B cell (primary cell): Measurements from ENCODE around the gene ITSN1.

ENCODE experiments used
- EZH2 ChIP-seq: IDR thresholded peaks from 2 replicates; pipeline ENCODE4 v1.6.1; 2012; ENCODE audit warnings: borderline replicate concordance, low read depth, mild to moderate bottlenecking, moderate library complexity, low read length; ENCODE audit not compliant: insufficient read depth, poor library complexity, severe bottlenecking
- TF ChIP-seq, protein P1 (sequence below): fragments of 200-600 bp; IDR thresholded peaks from one replicate; pipeline ENCODE4 v1.8.0; 2022; ENCODE audit warnings: antibody characterized with exemption, mild to moderate bottlenecking

DNA sequence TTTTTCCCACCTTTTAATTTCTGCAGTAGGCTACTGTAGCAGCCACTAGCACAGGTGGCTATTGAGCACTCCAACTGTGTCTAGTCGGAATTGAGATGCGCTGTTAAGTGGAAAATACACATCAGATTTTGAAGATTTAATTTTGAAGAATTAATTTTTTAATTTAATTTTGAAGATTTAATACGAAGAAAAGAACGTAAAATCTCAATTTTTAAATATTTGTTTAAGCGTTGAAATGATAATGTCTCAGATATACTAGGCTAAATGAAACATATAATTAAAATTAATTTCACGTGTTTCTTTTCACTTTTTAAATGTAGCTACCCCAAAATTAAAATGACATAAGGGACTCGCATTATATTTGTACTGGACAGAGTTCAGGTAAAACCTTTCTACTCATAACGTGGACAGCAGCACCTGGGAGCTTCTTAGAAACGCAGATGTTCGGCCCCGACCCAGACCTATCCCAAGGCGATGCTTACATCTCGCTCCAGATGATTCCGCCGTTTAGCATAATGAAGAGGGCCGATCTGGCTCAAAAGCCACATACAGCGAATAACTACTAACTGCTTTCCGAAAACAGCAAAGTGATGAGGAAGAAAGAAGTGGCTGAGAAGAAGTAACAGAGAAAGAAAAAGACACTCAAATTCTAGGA, 1.5 kb upstream of the ITSN1 start:
- TF ChIP-seq, protein P1, sequence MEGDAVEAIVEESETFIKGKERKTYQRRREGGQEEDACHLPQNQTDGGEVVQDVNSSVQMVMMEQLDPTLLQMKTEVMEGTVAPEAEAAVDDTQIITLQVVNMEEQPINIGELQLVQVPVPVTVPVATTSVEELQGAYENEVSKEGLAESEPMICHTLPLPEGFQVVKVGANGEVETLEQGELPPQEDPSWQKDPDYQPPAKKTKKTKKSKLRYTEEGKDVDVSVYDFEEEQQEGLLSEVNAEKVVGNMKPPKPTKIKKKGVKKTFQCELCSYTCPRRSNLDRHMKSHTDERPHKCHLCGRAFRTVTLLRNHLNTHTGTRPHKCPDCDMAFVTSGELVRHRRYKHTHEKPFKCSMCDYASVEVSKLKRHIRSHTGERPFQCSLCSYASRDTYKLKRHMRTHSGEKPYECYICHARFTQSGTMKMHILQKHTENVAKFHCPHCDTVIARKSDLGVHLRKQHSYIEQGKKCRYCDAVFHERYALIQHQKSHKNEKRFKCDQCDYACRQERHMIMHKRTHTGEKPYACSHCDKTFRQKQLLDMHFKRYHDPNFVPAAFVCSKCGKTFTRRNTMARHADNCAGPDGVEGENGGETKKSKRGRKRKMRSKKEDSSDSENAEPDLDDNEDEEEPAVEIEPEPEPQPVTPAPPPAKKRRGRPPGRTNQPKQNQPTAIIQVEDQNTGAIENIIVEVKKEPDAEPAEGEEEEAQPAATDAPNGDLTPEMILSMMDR: no peak
- TF ChIP-seq EZH2: no peak
